HepG2 (cell line): ENCODE results near the gene GLG1. TPM values are rescaled to one million over a fixed set of nuclear protein-coding genes. Genes with fewer than 3 reads are reported as not detected.

Experiments used
- ATAC-seq: fragments of 200-7000 bp; cut with Tn5 transposase; 3 replicates; pipeline ENCODE4 v1.9.1; 2020; ENCODE audit warnings: mild to moderate bottlenecking, moderate library complexity
- BruUV-seq: library from RNA; stranded (reverse); fragments of 400-500 nt; replicated peaks from 2 replicates; lab custom pipeline; 2021; lab: Mats Ljungman, UMichigan
- CTCF ChIA-PET: fragments of 300-600 bp; formaldehyde crosslinking; extraction: SDS; loops from one replicate; lab custom pipeline; 2021; ENCODE audit warnings: low total read pairs, inconsistent platforms, low intra/inter-chr PET ratio; lab: Yijun Ruan, JAX
- POLR2A ChIA-PET: fragments of 350-600 bp; sonication (Branson Sonifier 250); formaldehyde crosslinking; loops from one replicate; lab custom pipeline; 2020; ENCODE audit warnings: antibody characterized with exemption, inconsistent platforms; lab: Yijun Ruan, JAX
- DNase-seq: peaks from one replicate; pipeline ENCODE4 v3.0.0-alpha.2; 2015; ENCODE audit warnings: low spot score
- FAIRE-seq: peaks from 3 replicates; lab custom pipeline; 2011; peaks lifted over from hg19 to GRCh38; lab: Jason Lieb, UNC
- H2AFZ ChIP-seq: one replicate; pipeline ENCODE4 v1.6.1; 2011; ENCODE audit warnings: low read length, inconsistent platforms
- H3K27ac ChIP-seq: fragments of 300-600 bp; 3 replicates; pipeline ENCODE4 v1.8.0; 2011; ENCODE audit warnings: mixed run types, mild to moderate bottlenecking, mixed read lengths, low read length, inconsistent platforms; ENCODE audit not compliant: insufficient read depth; ENCODE audit errors: extremely low read length
- H3K27me3 ChIP-seq, 2 experiments: fragments of 200-600 bp in 1 of 2; 2 replicates in 1 of 2; 3 replicates in 1 of 2; pipeline versions ENCODE4 v1.6.0 to v1.8.0; 2011; ENCODE audit warnings: low read length in 2 of 2, mild to moderate bottlenecking in 2 of 2, moderate library complexity in 2 of 2, inconsistent platforms in 1 of 2; ENCODE audit not compliant: insufficient read depth in 2 of 2, control insufficient read depth in 1 of 2
- H3K36me3 ChIP-seq, 2 experiments: fragments of 200-600 bp in 1 of 2; replicated peaks in 1 of 2; 2 replicates in 1 of 2; 3 replicates in 1 of 2; pipeline versions ENCODE4 v1.5.1 to v1.8.0; 2011; ENCODE audit warnings: low read length in 2 of 2, inconsistent platforms in 1 of 2; ENCODE audit not compliant: insufficient read depth in 2 of 2, control insufficient read depth in 1 of 2
- H3K4me1 ChIP-seq: 2 replicates; pipeline ENCODE4 v1.5.1; 2012; ENCODE audit warnings: low read length, inconsistent platforms; ENCODE audit not compliant: insufficient read depth
- H3K4me2 ChIP-seq: 2 replicates; pipeline ENCODE4 v1.6.0; 2011; ENCODE audit warnings: low read depth, low read length, inconsistent platforms
- H3K4me3 ChIP-seq, 3 experiments: fragments of 200-600 bp in 1 of 3; sonication (generic), shearing (Covaris generic) in 1 of 3; replicated peaks in 1 of 3; 2 replicates each; pipeline ENCODE4 v1.5.1; 2011 to 2016; ENCODE audit warnings: low read length in 3 of 3, inconsistent platforms in 2 of 3, low read depth in 2 of 3, mild to moderate bottlenecking in 2 of 3, control low read depth in 1 of 3, mixed read lengths in 1 of 3; ENCODE audit not compliant: insufficient read depth in 1 of 3
- H3K79me2 ChIP-seq: one replicate; pipeline ENCODE4 v1.6.1; 2011; ENCODE audit warnings: low read length, inconsistent platforms; ENCODE audit not compliant: insufficient read depth
- H3K9ac ChIP-seq: 2 replicates; pipeline ENCODE4 v1.6.0; 2011; ENCODE audit warnings: mild to moderate bottlenecking, low read depth, low read length, inconsistent platforms; ENCODE audit not compliant: insufficient read depth
- H3K9me3 ChIP-seq: 2 replicates; pipeline ENCODE4 v1.5.1; 2012; ENCODE audit warnings: mild to moderate bottlenecking, low read length
- H4K20me1 ChIP-seq: 2 replicates; pipeline ENCODE4 v1.6.0; 2011; ENCODE audit warnings: inconsistent platforms, mild to moderate bottlenecking, low read length, moderate library complexity; ENCODE audit not compliant: insufficient read depth
- BCL6 ChIP-seq: IDR thresholded peaks from 2 replicates; pipeline ENCODE4 v1.6.1; 2016; ENCODE audit warnings: missing genetic modification reagents, missing compliant biosample characterization
- FOXA3 ChIP-seq: IDR thresholded peaks from 2 replicates; pipeline ENCODE4 v1.6.1; 2016; ENCODE audit warnings: missing genetic modification reagents, missing compliant biosample characterization
- FOXP1 ChIP-seq, 2 experiments: fragments of 450-650 bp in 1 of 2; IDR thresholded peaks; 2 replicates each; pipeline ENCODE4 v1.6.1; 2017 to 2018; ENCODE audit warnings: antibody characterized with exemption in 1 of 2
- HNF4A ChIP-seq: sonication (generic); formaldehyde crosslinking; IDR thresholded peaks from 2 replicates; pipeline ENCODE4 v1.4.0; 2020; ENCODE audit warnings: missing genetic modification reagents
- HNRNPLL ChIP-seq: fragments of 200-400 bp; formaldehyde crosslinking; IDR thresholded peaks from 2 replicates; pipeline ENCODE4 v1.6.1; 2017; ENCODE audit warnings: mild to moderate bottlenecking, low read depth, low read length; ENCODE audit not compliant: poor library complexity, severe bottlenecking
- NR2F6 ChIP-seq, 2 experiments: IDR thresholded peaks; 2 replicates each; pipeline ENCODE4 v1.6.1; 2016; ENCODE audit warnings: antibody characterized with exemption in 1 of 2, mild to moderate bottlenecking in 1 of 2
- PCBP2 ChIP-seq: fragments of 200-400 bp; formaldehyde crosslinking; optimal IDR thresholded peaks from 2 replicates; pipeline ENCODE3; 2018; ENCODE audit warnings: low read length, low read depth; ENCODE audit not compliant: poor library complexity, severe bottlenecking
- RBAK ChIP-seq: sonication (generic); formaldehyde crosslinking; IDR thresholded peaks from 2 replicates; pipeline ENCODE4 v1.5.1; 2020; ENCODE audit warnings: mild to moderate bottlenecking, missing genetic modification reagents
- SALL1 ChIP-seq: sonication (generic); formaldehyde crosslinking; IDR thresholded peaks from 2 replicates; pipeline ENCODE4 v1.8.0; 2022; ENCODE audit warnings: mild to moderate bottlenecking, missing genetic modification reagents
- SIX4 ChIP-seq: sonication (generic); formaldehyde crosslinking; IDR thresholded peaks from 2 replicates; pipeline ENCODE4 v1.4.0; 2020; ENCODE audit warnings: missing genetic modification reagents
- ZBTB7A ChIP-seq: sonication (generic); formaldehyde crosslinking; IDR thresholded peaks from 2 replicates; pipeline ENCODE4 v1.8.0; 2022; ENCODE audit warnings: mild to moderate bottlenecking, missing genetic modification reagents
- ZKSCAN1 ChIP-seq: fragments of 150-350 bp; IDR thresholded peaks from 2 replicates; pipeline ENCODE4 v1.6.1; 2014; ENCODE audit warnings: low read length
- ZNF160 ChIP-seq: sonication (generic); formaldehyde crosslinking; IDR thresholded peaks from 2 replicates; pipeline ENCODE4 v1.8.0; 2022; ENCODE audit warnings: mild to moderate bottlenecking, inconsistent platforms, missing genetic modification reagents
- ZNF264 ChIP-seq: sonication (generic); formaldehyde crosslinking; IDR thresholded peaks from 2 replicates; pipeline ENCODE4 v1.4.0; 2020; ENCODE audit warnings: missing genetic modification reagents
- ZNF501 ChIP-seq: sonication (generic); formaldehyde crosslinking; IDR thresholded peaks from 2 replicates; pipeline ENCODE4 v1.5.1; 2020; ENCODE audit warnings: mild to moderate bottlenecking, moderate library complexity, missing genetic modification reagents
- ZNF710 ChIP-seq: sonication (generic); formaldehyde crosslinking; IDR thresholded peaks from 2 replicates; pipeline ENCODE4 v1.5.0; 2020; ENCODE audit warnings: mild to moderate bottlenecking, missing genetic modification reagents, borderline replicate concordance
- ZNF724P ChIP-seq: sonication (generic); formaldehyde crosslinking; IDR thresholded peaks from 2 replicates; pipeline ENCODE4 v1.8.0; 2022; ENCODE audit warnings: missing genetic modification reagents, borderline replicate concordance
- ZNF746 ChIP-seq: sonication (generic); formaldehyde crosslinking; IDR thresholded peaks from 2 replicates; pipeline ENCODE4 v1.8.0; 2022; ENCODE audit warnings: mild to moderate bottlenecking, missing genetic modification reagents
- WGBS: methylation state at CpG from one replicate; pipeline ENCODE4 v1.1.6; 2017; ENCODE audit warnings: low lambda C conversion rate; 5-methylcytosine and 5-hydroxymethylcytosine counted together
- in situ Hi-C: cut with HindIII; loops from 2 replicates; pipeline ENCODE4 v1.10.0; 2017; ENCODE audit warnings: low pct_unique_long_range_greater_than_20kb; ENCODE audit not compliant: extremely low pct_ligation_motif_present
- intact Hi-C: fragments of 100-400 bp; cut with micrococcal nuclease; formaldehyde crosslinking; loops from one replicate; pipeline ENCODE4 v1.10.0; 2022; ENCODE audit not compliant: unreplicated experiment
- polyA plus RNA-seq, 8 experiments: library from polyadenylated mRNA; depleted of rRNA in 3 of 8; stranded (reverse) in 7 of 8; unstranded in 1 of 8; fragments of >200 nt; fragmentation: Illumina TruSeq in 4 of 8; extraction: Trizol in 4 of 8; gene quantifications; 2 replicates each; pipeline versions ENCODE4 v1.2.1 to v1.2.3, GENCODE V29; 2011 to 2016; ENCODE audit warnings: low read depth in 4 of 8, missing spikeins in 1 of 8, mixed read lengths in 1 of 8; ENCODE audit not compliant: insufficient read depth in 1 of 8
- total RNA-seq, 5 experiments: library from RNA; depleted of rRNA; stranded (reverse); fragments of >200 nt; fragmentation: Illumina TruSeq; extraction: Trizol; gene quantifications; 2 replicates each; pipeline ENCODE4 v1.2.3, GENCODE V29; 2016; ENCODE audit warnings: low read depth in 1 of 5
- TF ChIP-seq, protein P1 (sequence below): sonication (generic); formaldehyde crosslinking; IDR thresholded peaks from 2 replicates; pipeline ENCODE4 v1.4.0; 2020; ENCODE audit warnings: missing genetic modification reagents, borderline replicate concordance

GLG1 gene
- total and polyA plus RNA-seq, 2 of the 13 experiments (the other 11 are each of a cell fraction or from before 2014, with no cell fraction given): 87.7 to 141 TPM

DNA sequence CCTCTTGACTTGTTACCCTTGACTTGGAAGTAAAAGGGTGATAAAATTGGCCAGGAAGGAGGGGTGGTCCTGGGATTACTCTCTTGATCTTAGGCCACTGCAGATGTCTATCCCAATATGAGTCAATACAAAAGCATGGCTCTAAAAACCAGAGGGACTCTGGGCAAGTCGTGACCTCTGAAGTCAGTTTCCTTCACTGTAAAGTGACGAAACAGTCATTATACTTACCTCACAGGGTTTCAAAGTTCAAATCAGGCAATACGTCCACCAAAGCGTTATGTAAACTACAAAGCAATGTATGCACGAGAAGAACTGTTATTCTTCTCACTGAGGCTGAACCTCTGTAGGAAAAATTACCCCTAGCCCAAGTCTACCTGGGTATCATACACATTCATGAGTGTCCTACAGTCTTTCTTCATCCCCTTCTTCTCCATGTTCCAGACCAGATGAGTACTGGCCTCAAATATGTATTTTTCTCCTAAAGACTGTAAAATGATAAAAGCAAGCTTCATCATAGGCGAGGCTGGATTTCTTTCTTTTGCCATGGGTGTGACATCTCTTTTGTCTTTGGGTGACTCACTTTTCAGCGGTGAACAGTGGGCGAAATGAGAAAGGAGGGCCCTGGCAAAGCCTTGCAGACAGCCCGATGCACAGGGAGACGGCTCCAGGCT is 151.2 kb downstream of the GLG1 start:
- 58% methylated on average over 10 of the region's 10 CpGs for WGBS
- DNase-seq (peak; percentile 90), FAIRE-seq (peak; percentile 84), ATAC-seq (peak; percentile 65)
- intact Hi-C loops: loop anchor here (1.0 kb wide), 1 partner anchor 13 kb away; no protein-coding TSS in a partner anchor
- H4K20me1 ChIP-seq: no peaks in the 10 kb centered on the region
- in situ Hi-C loops: no loop called here
- H3K27ac ChIP-seq: peak overlapping the region; percentile 52
- H3K4me3 ChIP-seq: no peak overlapping the region
- no peak overlapping the region for H2AFZ ChIP-seq
- ChIA-PET CTCF (no interaction called here), POLR2A (no interaction called here)
- H3K27me3 ChIP-seq: no peaks in the 10 kb centered on the region
- no peak overlapping the region for H3K4me2 ChIP-seq
- H3K4me1 ChIP-seq: peaks cover 18% of the 10 kb centered on the region
- BruUV-seq: no TSS peak
- peaks cover 17 to 61% of the 10 kb centered on the region in 2 experiments for H3K36me3 ChIP-seq
- H3K9me3 ChIP-seq: no peaks in the 10 kb centered on the region
- no peaks in the 10 kb centered on the region for H3K79me2 ChIP-seq
- H3K9ac ChIP-seq: no peak overlapping the region
- TF ChIP-seq FOXP1 (IDR thresholded peaks at IDR 0.05) (no peak), FOXP1 (CRISPR knock-in tag; IDR thresholded peaks at IDR 0.05) (peak; percentile 43; the same call in 1 of the 2 replicates), ZNF724P (CRISPR knock-in tag) (no peak), PCBP2 (no peak), SIX4 (CRISPR knock-in tag) (no peak), SALL1 (peak; percentile 48; the same call in 1 of the 2 replicates), ZNF501 (CRISPR knock-in tag) (no peak), RBAK (CRISPR knock-in tag) (no peak), NR2F6 (IDR thresholded peaks at IDR 0.05) (peak; percentile 75), NR2F6 (CRISPR knock-in tag; IDR thresholded peaks at IDR 0.05) (peak; percentile 88), FOXA3 (CRISPR knock-in tag) (peak; percentile 68), ZBTB7A (CRISPR knock-in tag) (no peak), ZKSCAN1 (peak; percentile 29; the same call in 1 of the 2 replicates), HNRNPLL (no peak), ZNF710 (CRISPR knock-in tag) (peak; percentile 8; the same call in 1 of the 2 replicates), ZNF160 (CRISPR knock-in tag) (no peak), BCL6 (CRISPR knock-in tag) (peak; percentile 63; the same call in 1 of the 2 replicates), ZNF746 (no peak), HNF4A (peak; percentile 96), ZNF264 (CRISPR knock-in tag) (peak; percentile 37; the same call in 1 of the 2 replicates)
- TF ChIP-seq, protein P1, sequence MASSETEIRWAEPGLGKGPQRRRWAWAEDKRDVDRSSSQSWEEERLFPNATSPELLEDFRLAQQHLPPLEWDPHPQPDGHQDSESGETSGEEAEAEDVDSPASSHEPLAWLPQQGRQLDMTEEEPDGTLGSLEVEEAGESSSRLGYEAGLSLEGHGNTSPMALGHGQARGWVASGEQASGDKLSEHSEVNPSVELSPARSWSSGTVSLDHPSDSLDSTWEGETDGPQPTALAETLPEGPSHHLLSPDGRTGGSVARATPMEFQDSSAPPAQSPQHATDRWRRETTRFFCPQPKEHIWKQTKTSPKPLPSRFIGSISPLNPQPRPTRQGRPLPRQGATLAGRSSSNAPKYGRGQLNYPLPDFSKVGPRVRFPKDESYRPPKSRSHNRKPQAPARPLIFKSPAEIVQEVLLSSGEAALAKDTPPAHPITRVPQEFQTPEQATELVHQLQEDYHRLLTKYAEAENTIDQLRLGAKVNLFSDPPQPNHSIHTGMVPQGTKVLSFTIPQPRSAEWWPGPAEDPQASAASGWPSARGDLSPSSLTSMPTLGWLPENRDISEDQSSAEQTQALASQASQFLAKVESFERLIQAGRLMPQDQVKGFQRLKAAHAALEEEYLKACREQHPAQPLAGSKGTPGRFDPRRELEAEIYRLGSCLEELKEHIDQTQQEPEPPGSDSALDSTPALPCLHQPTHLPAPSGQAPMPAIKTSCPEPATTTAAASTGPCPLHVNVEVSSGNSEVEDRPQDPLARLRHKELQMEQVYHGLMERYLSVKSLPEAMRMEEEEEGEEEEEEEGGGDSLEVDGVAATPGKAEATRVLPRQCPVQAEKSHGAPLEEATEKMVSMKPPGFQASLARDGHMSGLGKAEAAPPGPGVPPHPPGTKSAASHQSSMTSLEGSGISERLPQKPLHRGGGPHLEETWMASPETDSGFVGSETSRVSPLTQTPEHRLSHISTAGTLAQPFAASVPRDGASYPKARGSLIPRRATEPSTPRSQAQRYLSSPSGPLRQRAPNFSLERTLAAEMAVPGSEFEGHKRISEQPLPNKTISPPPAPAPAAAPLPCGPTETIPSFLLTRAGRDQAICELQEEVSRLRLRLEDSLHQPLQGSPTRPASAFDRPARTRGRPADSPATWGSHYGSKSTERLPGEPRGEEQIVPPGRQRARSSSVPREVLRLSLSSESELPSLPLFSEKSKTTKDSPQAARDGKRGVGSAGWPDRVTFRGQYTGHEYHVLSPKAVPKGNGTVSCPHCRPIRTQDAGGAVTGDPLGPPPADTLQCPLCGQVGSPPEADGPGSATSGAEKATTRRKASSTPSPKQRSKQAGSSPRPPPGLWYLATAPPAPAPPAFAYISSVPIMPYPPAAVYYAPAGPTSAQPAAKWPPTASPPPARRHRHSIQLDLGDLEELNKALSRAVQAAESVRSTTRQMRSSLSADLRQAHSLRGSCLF (CRISPR knock-in tag): no peak
